ENCODE results near the gene MINDY3.

DNA sequence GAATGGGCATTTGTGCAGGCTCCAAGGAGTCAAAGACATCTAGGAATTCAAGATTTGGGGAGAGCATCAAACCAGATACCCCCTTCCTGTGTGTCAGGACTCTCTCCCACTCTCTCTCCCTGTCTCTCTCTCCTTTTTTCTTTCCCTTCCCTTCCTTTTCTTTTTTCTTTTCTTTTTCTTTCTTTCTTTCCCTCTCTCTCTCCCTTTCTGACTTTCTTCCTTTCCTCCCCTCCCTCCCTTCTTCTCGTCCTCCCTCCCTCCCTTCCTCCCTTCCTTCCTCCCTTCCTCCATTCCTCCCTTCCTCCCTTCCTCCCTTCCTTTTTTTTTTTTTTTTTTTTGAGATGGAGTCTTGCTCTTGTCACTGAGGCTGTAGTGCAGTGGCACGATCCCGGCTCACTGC lies 24.1 kb upstream of the MINDY3 start:
- TF ChIP-seq EP300 (IDR thresholded peaks at IDR 0.05) (no peak), POLR2AphosphoS5 (IDR thresholded peaks at IDR 0.05) (no peak)
- TF ChIP-seq, protein P1, sequence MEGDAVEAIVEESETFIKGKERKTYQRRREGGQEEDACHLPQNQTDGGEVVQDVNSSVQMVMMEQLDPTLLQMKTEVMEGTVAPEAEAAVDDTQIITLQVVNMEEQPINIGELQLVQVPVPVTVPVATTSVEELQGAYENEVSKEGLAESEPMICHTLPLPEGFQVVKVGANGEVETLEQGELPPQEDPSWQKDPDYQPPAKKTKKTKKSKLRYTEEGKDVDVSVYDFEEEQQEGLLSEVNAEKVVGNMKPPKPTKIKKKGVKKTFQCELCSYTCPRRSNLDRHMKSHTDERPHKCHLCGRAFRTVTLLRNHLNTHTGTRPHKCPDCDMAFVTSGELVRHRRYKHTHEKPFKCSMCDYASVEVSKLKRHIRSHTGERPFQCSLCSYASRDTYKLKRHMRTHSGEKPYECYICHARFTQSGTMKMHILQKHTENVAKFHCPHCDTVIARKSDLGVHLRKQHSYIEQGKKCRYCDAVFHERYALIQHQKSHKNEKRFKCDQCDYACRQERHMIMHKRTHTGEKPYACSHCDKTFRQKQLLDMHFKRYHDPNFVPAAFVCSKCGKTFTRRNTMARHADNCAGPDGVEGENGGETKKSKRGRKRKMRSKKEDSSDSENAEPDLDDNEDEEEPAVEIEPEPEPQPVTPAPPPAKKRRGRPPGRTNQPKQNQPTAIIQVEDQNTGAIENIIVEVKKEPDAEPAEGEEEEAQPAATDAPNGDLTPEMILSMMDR (IDR thresholded peaks at IDR 0.05), result no peak
